Endothelial cell of umbilical vein (primary cell): Measurements from ENCODE around the gene TMEM62. TPM values are rescaled to one million over a fixed set of nuclear protein-coding genes. Genes with fewer than 3 reads are reported as not detected.

ENCODE experiments used
- BruUV-seq: library from RNA; stranded (reverse); fragments of 400-500 nt; replicated peaks from 2 replicates; lab custom pipeline; 2021; lab: Mats Ljungman, UMichigan
- CTCF ChIA-PET: fragments of 300-600, 350-600 bp; sonication (Branson Sonifier 250); formaldehyde crosslinking; loops from one replicate; lab custom pipeline; 2021; ENCODE audit warnings: antibody characterized with exemption, inconsistent platforms; lab: Charles Lee
- POLR2A ChIA-PET: fragments of 300-600, 350-600 bp; sonication (Branson Sonifier 250); formaldehyde crosslinking; loops from one replicate; lab custom pipeline; 2021; ENCODE audit warnings: antibody characterized with exemption, inconsistent platforms; lab: Charles Lee
- DNase-seq: peaks from one replicate; pipeline ENCODE4 v3.0.0-alpha.2; 2011; ENCODE audit warnings: low read depth, low spot score
- FAIRE-seq: peaks from 2 replicates; lab custom pipeline; 2011; peaks lifted over from hg19 to GRCh38; lab: Jason Lieb, UNC
- H2AFZ ChIP-seq: 2 replicates; pipeline ENCODE4 v1.6.0; 2012; ENCODE audit warnings: low read depth, low read length, control low read depth, inconsistent platforms
- H3K27ac ChIP-seq: 2 replicates; pipeline ENCODE4 v1.5.1; 2011; ENCODE audit warnings: low read depth, mild to moderate bottlenecking, control low read depth, low read length, moderate library complexity; ENCODE audit not compliant: insufficient read depth
- H3K27me3 ChIP-seq, 2 experiments: 2 replicates each; pipeline versions ENCODE4 v1.6.0 to v1.6.1; 2011; ENCODE audit warnings: low read length in 2 of 2, mixed read lengths in 1 of 2; ENCODE audit not compliant: control insufficient read depth in 2 of 2, insufficient read depth in 2 of 2
- H3K36me3 ChIP-seq, 2 experiments: 2 replicates in 1 of 2; 3 replicates in 1 of 2; pipeline ENCODE4 v1.5.1; 2011; ENCODE audit warnings: low read length in 2 of 2, mild to moderate bottlenecking in 1 of 2, moderate library complexity in 1 of 2; ENCODE audit not compliant: control insufficient read depth in 2 of 2, insufficient read depth in 2 of 2; ENCODE audit errors: extremely low read depth in 1 of 2
- H3K4me1 ChIP-seq: 3 replicates; pipeline ENCODE4 v1.5.1; 2011; ENCODE audit warnings: mild to moderate bottlenecking, low read length; ENCODE audit not compliant: control insufficient read depth, insufficient read depth; ENCODE audit errors: extremely low read depth
- H3K4me2 ChIP-seq: 2 replicates; pipeline ENCODE4 v1.6.1; 2011; ENCODE audit warnings: low read length, control low read depth, mixed read lengths; ENCODE audit not compliant: insufficient read depth
- H3K4me3 ChIP-seq, 3 experiments: fragments of 200-600 bp in 1 of 3; sonication (generic), shearing (Covaris generic) in 1 of 3; replicated peaks in 1 of 3; 2 replicates each; pipeline ENCODE4 v1.5.1; 2011 to 2016; ENCODE audit warnings: control low read depth in 3 of 3, low read length in 3 of 3, mild to moderate bottlenecking in 2 of 3, inconsistent platforms in 1 of 3, low read depth in 1 of 3, moderate library complexity in 1 of 3; ENCODE audit not compliant: insufficient read depth in 1 of 3
- H3K79me2 ChIP-seq: 2 replicates; pipeline ENCODE4 v1.6.0; 2012; ENCODE audit warnings: low read length, inconsistent platforms; ENCODE audit not compliant: control insufficient read depth, insufficient read depth
- H3K9ac ChIP-seq: replicated peaks from 2 replicates; pipeline ENCODE3; 2011; ENCODE audit warnings: low read length, control low read depth; ENCODE audit not compliant: insufficient read depth; ENCODE audit errors: extremely low read depth
- H3K9me1 ChIP-seq: replicated peaks from 3 replicates; pipeline ENCODE4 v1.6.0; 2011; ENCODE audit warnings: mild to moderate bottlenecking, low read length; ENCODE audit not compliant: control insufficient read depth, insufficient read depth; ENCODE audit errors: extremely low read depth
- H3K9me3 ChIP-seq: replicated peaks from 2 replicates; pipeline ENCODE4 v1.5.1; 2012; ENCODE audit warnings: low read length, inconsistent platforms; ENCODE audit not compliant: control insufficient read depth, insufficient read depth
- H4K20me1 ChIP-seq: replicated peaks from 2 replicates; pipeline ENCODE3; 2011; ENCODE audit warnings: mild to moderate bottlenecking, low read length; ENCODE audit not compliant: control insufficient read depth, insufficient read depth; ENCODE audit errors: extremely low read depth
- CTCF ChIP-seq, 2 donors: IDR thresholded peaks; 1 replicate in 1 of 2; 2 replicates in 1 of 2; pipeline ENCODE4 v1.5.1; 2011; ENCODE audit warnings: low read length in 2 of 2, mild to moderate bottlenecking in 2 of 2, moderate library complexity in 2 of 2, control low read depth in 1 of 2, inconsistent platforms in 1 of 2, low read depth in 1 of 2; ENCODE audit not compliant: insufficient read depth in 1 of 2; ENCODE audit errors: extremely low read depth in 1 of 2
- EZH2 ChIP-seq: IDR thresholded peaks from 2 replicates; pipeline ENCODE4 v1.6.1; 2012; ENCODE audit warnings: borderline replicate concordance, low read depth, mild to moderate bottlenecking, moderate library complexity, low read length, inconsistent platforms; ENCODE audit not compliant: severe bottlenecking
- FOS ChIP-seq: IDR thresholded peaks from 2 replicates; pipeline ENCODE4 v1.6.1; 2011; ENCODE audit warnings: mild to moderate bottlenecking, low read length, moderate library complexity, borderline replicate concordance; ENCODE audit not compliant: insufficient read depth
- GATA2 ChIP-seq: IDR thresholded peaks from 2 replicates; pipeline ENCODE4 v1.7.0; 2011; ENCODE audit warnings: low read depth, mild to moderate bottlenecking, moderate library complexity, mixed read lengths, low read length; ENCODE audit not compliant: insufficient read length, insufficient read depth
- JUN ChIP-seq: IDR thresholded peaks from 2 replicates; pipeline ENCODE4 v1.6.1; 2011; ENCODE audit warnings: borderline replicate concordance, low read depth; ENCODE audit not compliant: insufficient read length, insufficient read depth
- MAX ChIP-seq: IDR thresholded peaks from 2 replicates; pipeline ENCODE4 v1.6.1; 2011; ENCODE audit not compliant: insufficient read depth, insufficient read length
- MYC ChIP-seq: IDR thresholded peaks from one replicate; pipeline ENCODE4 v1.6.1; 2011; ENCODE audit warnings: mild to moderate bottlenecking, low read depth, low read length
- POLR2A ChIP-seq: IDR thresholded peaks from 2 replicates; pipeline ENCODE4 v1.6.1; 2012; ENCODE audit warnings: low read depth, mild to moderate bottlenecking, control low read depth, low read length
- POLR2AphosphoS5 ChIP-seq: IDR thresholded peaks from 2 replicates; pipeline ENCODE4 v1.6.1; 2012; ENCODE audit warnings: low read depth, mild to moderate bottlenecking, control low read depth, low read length, moderate library complexity; ENCODE audit not compliant: insufficient read depth
- dilution Hi-C: fragments of 300-500 bp; cut with MboI; formaldehyde crosslinking; loops from one replicate; pipeline ENCODE4 v1.15.0; 2019; ENCODE audit warnings: low sequenced_read_pairs; ENCODE audit not compliant: extremely low pct_ligation_motif_present
- intact Hi-C: fragments of 100-400 bp; cut with micrococcal nuclease; formaldehyde crosslinking; loops from one replicate; pipeline ENCODE4 v1.10.0; 2022
- polyA plus RNA-seq, 4 experiments: library from polyadenylated mRNA; depleted of rRNA in 3 of 4; stranded (reverse) in 3 of 4; unstranded in 1 of 4; fragments of >200 nt; gene quantifications; 2 replicates each; pipeline versions ENCODE4 v1.2.1 to v1.2.3, GENCODE V29; 2011 to 2012; ENCODE audit warnings: missing spikeins in 1 of 4
- total RNA-seq: library from RNA; stranded (reverse); gene quantifications from 2 replicates; pipeline ENCODE4 v1.2.3, GENCODE V29; 2021

TMEM62 gene
- total and polyA plus RNA-seq, 2 donors (not counting 3 experiments of a cell fraction or from before 2014, with no cell fraction given): 10.4 to 22.2 TPM

GRCh38 chr15:43183270-43183669 lies 49.9 kb downstream of the TMEM62 start:
- Histone ChIP-seq H4K20me1 (no peaks in the 10 kb centered on the region), H3K9ac (no peak overlapping the region), H2AFZ (no peak overlapping the region), H3K4me2 (no peak overlapping the region), H3K9me1 (no peaks in the 10 kb centered on the region), H3K4me1 (peaks cover 5% of the 10 kb centered on the region), H3K9me3 (no peaks in the 10 kb centered on the region), H3K27ac (no peak overlapping the region), H3K27me3 (no peaks in the 10 kb centered on the region), H3K36me3 (no peaks in the 10 kb centered on the region), H3K4me3 (no peak overlapping the region), H3K79me2 (peaks cover 3% of the 10 kb centered on the region)
- TF ChIP-seq MAX: no peak
- TF ChIP-seq MYC: no peak
- no peak for TF ChIP-seq POLR2AphosphoS5
- TF ChIP-seq POLR2A: no peak
- no peak for TF ChIP-seq GATA2
- TF ChIP-seq EZH2: no peak
- no peak for TF ChIP-seq FOS
- no peak for TF ChIP-seq CTCF (IDR thresholded peaks at IDR 0.05; ENCODE audit: extremely low read depth in 1 of 2, insufficient read depth in 1 of 2, low read depth in 1 of 2, low read length in 2 of 2)
- no peak for TF ChIP-seq JUN
- DNase-seq (no peak), FAIRE-seq (no peak)
- intact Hi-C loops: no loop called here
- ChIA-PET POLR2A (interaction anchor here (0.9 kb wide), 1 partner anchor 9 kb away, joined by 3 read pairs; no protein-coding TSS in a partner anchor), CTCF (interaction anchor here (0.7 to 2.4 kb wide), 6 partner anchors 15 to 102 kb away, joined by 3 to 23 read pairs (median 4); no protein-coding TSS in a partner anchor)
- dilution Hi-C loops: no loop called here
- no TSS peak for BruUV-seq
